ENCODE data around the gene FEZ2.

- TF ChIP-seq CTCF (IDR thresholded peaks at IDR 0.05) = no peak
- no peak for TF ChIP-seq POLR2A (IDR thresholded peaks at IDR 0.05)
Measured at GRCh38 chr2:36582951-36583350, 15.0 kb downstream of the FEZ2 start.
